ENCODE results near the gene CYP1A2. TPM values are rescaled to one million over a fixed set of nuclear protein-coding genes. Genes with fewer than 3 reads are reported as not detected.
"Not testable (repeated sequence)": the region's sequence is repeated elsewhere in the genome, so short reads cannot be mapped to it uniquely, and the experiment has no call there.

The CYP1A2 gene
- total and polyA plus RNA-seq, 2 experiments from 2014 or later = not detected

- H3K4me2 ChIP-seq (ENCODE audit: unreplicated experiment) = no peak overlapping the region
- in situ Hi-C loops (cut with MboI) = no loop called here
- H3K79me2 ChIP-seq (ENCODE audit: insufficient read depth) = peaks cover 81% of the 10 kb centered on the region
- no peaks in the 10 kb centered on the region for H3K27me3 ChIP-seq (replicated peaks; ENCODE audit: insufficient read depth)
- H3K4me1 ChIP-seq (ENCODE audit: insufficient read depth) = peaks cover 37% of the 10 kb centered on the region
- WGBS, 2 experiments (ENCODE audit: low coverage in 1 of 2, low lambda C conversion rate in 2 of 2, missing lambda C conversion rate in 2 of 2) = 83 to 92% methylated on average over 13 of the region's 13 CpGs
- no peaks in the 10 kb centered on the region for H3F3A ChIP-seq (ENCODE audit: insufficient read depth)
- H3K9me2 ChIP-seq (ENCODE audit: insufficient read depth) = no peaks in the 10 kb centered on the region
- no peaks in the 10 kb centered on the region for H3K36me3 ChIP-seq (ENCODE audit: low read depth)
- H3K9me3 ChIP-seq (ENCODE audit: low read depth) = no peaks in the 10 kb centered on the region
- TF ChIP-seq EZH2phosphoT487 (IDR thresholded peaks at IDR 0.05; ENCODE audit: insufficient read depth, low read depth) = no peak
- TF ChIP-seq EZH2 (IDR thresholded peaks at IDR 0.05; ENCODE audit: insufficient read depth, poor library complexity, severe bottlenecking) = no peak
- H4K20me1 ChIP-seq (ENCODE audit: insufficient read depth) = no peaks in the 10 kb centered on the region; the same call in 1 of the 2 replicates
- no peak overlapping the region for H2AFZ ChIP-seq
- no peak for DNase-seq
- no peak overlapping the region for H3K4me3 ChIP-seq
- no peak overlapping the region for H3K9ac ChIP-seq
- no peak overlapping the region for H3K27ac ChIP-seq
Measured at GRCh38 chr15:74785194-74786032, 36.8 kb downstream of the CYP1A2 start.

DNA sequence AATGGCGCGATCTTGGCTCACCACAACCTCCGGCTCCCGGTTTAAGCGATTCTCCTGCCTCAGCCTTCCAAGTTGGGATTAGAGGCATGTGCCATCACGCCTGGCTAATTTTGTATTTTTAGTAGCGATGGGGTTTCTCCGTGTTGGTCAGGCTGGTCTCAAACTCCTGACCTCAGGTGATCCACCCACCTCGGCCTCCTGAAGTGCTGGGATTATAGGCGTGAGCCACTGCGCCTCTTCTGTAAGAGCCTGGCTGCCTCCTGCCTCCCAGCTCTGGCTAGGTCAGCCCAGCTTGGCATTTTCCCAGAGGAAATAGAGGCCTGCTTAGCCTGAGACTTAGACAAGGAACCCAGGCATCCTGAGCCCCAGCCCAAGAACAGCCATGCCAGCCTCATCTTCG, 37.4 kb downstream of the CYP1A2 start:
- in situ Hi-C loops (cut with MboI) = not testable (repeated sequence)

GRCh38 chr15:74786551-74787165, 38.0 kb downstream of the CYP1A2 start:
- H3K9me3 ChIP-seq (ENCODE audit: low read depth) = no peaks in the 10 kb centered on the region
- no peak overlapping the region for H3K4me2 ChIP-seq (ENCODE audit: unreplicated experiment)
- H3K36me3 ChIP-seq (ENCODE audit: low read depth) = no peaks in the 10 kb centered on the region
- TF ChIP-seq EZH2phosphoT487 (IDR thresholded peaks at IDR 0.05; ENCODE audit: insufficient read depth, low read depth) (no peak), EZH2 (IDR thresholded peaks at IDR 0.05; ENCODE audit: insufficient read depth, poor library complexity, severe bottlenecking) (no peak)
- no peak overlapping the region for H3K9ac ChIP-seq
- WGBS, 2 experiments (ENCODE audit: low coverage in 1 of 2, low lambda C conversion rate in 2 of 2, missing lambda C conversion rate in 2 of 2) = 32 to 37% methylated on average over 4 to 7 of the region's 7 CpGs
- H3K79me2 ChIP-seq (ENCODE audit: insufficient read depth) = peaks cover 92% of the 10 kb centered on the region
- peaks cover 6% of the 10 kb centered on the region; the same call in 1 of the 2 replicates for H3F3A ChIP-seq (ENCODE audit: insufficient read depth)
- H4K20me1 ChIP-seq (ENCODE audit: insufficient read depth) = no peaks in the 10 kb centered on the region; the same call in 1 of the 2 replicates
- H3K9me2 ChIP-seq (ENCODE audit: insufficient read depth) = no peaks in the 10 kb centered on the region
- no peak overlapping the region for H2AFZ ChIP-seq
- peaks cover 38% of the 10 kb centered on the region for H3K4me1 ChIP-seq (ENCODE audit: insufficient read depth)
- in situ Hi-C loops (cut with MboI) = no loop called here
- no peaks in the 10 kb centered on the region for H3K27me3 ChIP-seq (replicated peaks; ENCODE audit: insufficient read depth)
- no peak overlapping the region for H3K27ac ChIP-seq
- no peak overlapping the region for H3K4me3 ChIP-seq
- DNase-seq = peak; percentile 32

More for the DNA sequence above, 37.4 kb downstream of the CYP1A2 start:
- peaks cover 87% of the 10 kb centered on the region for H3K79me2 ChIP-seq (ENCODE audit: insufficient read depth)
- WGBS, 2 experiments (ENCODE audit: low coverage in 1 of 2, low lambda C conversion rate in 2 of 2, missing lambda C conversion rate in 2 of 2) = 87 to 93% methylated on average over 12 of the region's 12 CpGs
- not testable (repeated sequence) for H3K9ac ChIP-seq; H3K36me3 ChIP-seq (ENCODE audit: low read depth); DNase-seq; H3K9me2 ChIP-seq (ENCODE audit: insufficient read depth); H3K27me3 ChIP-seq (replicated peaks; ENCODE audit: insufficient read depth); H3K9me3 ChIP-seq (ENCODE audit: low read depth); H3K4me2 ChIP-seq (ENCODE audit: unreplicated experiment); H3K4me3 ChIP-seq; H3F3A ChIP-seq (ENCODE audit: insufficient read depth); H3K27ac ChIP-seq; H2AFZ ChIP-seq; H4K20me1 ChIP-seq (ENCODE audit: insufficient read depth)
- peaks cover 42% of the 10 kb centered on the region for H3K4me1 ChIP-seq (ENCODE audit: insufficient read depth)

DNA sequence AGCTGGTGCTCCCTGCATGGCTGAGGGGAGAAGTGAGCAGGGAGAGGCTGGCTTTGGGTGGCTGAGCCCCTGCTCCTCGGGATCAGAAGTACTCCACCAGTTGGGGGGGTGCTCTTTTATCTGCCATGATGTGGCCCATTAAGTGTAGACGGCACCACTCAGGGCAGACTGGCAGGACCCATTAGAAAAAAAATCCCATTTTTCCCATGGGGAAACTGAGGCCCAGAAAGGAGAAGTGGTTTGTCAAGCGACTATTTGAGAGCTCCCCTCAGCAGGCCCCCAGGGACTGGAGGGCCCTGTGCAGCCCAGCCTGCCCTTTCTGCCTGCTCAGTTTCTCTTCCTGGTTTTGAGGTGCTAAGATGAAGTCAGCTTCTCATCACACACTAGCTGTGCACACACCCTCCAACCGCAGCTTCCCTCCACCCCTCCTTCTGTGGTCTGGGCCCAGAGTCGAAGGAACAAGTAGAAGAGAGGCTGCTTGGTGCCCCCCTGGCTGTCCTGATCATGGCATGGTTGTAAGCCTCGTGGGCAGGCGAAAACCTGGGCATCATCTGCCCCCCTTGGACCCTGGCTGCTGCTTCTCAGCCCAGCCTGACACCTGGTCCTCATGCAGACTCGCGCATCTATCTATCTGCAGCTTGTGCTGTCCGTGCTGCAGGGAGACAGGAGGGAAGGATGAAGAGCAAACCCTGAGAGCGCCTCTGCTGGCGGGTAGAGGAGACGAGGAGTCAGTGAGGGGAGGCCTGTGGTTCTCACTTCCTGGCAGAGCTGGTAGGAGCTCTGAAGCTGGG, 38.8 kb downstream of the CYP1A2 start:
- H3K4me3 ChIP-seq = no peak overlapping the region
- no peaks in the 10 kb centered on the region for H3K27me3 ChIP-seq (replicated peaks; ENCODE audit: insufficient read depth)
- H3K9me2 ChIP-seq (ENCODE audit: insufficient read depth) = no peaks in the 10 kb centered on the region
- peaks cover 99% of the 10 kb centered on the region for H3K79me2 ChIP-seq (ENCODE audit: insufficient read depth)
- in situ Hi-C loops (cut with MboI) = no loop called here
- no peaks in the 10 kb centered on the region for H3K9me3 ChIP-seq (ENCODE audit: low read depth)
- H4K20me1 ChIP-seq (ENCODE audit: insufficient read depth) = no peaks in the 10 kb centered on the region; the same call in 1 of the 2 replicates
- peaks cover 38% of the 10 kb centered on the region for H3K4me1 ChIP-seq (ENCODE audit: insufficient read depth)
- H2AFZ ChIP-seq = no peak overlapping the region
- no peak overlapping the region for H3K27ac ChIP-seq
- 61% methylated on average over 13 of the region's 13 CpGs for WGBS, 2 experiments (ENCODE audit: low coverage in 1 of 2, low lambda C conversion rate in 2 of 2, missing lambda C conversion rate in 2 of 2)
- H3K4me2 ChIP-seq (ENCODE audit: unreplicated experiment) = no peak overlapping the region
- no peak for TF ChIP-seq EZH2 (IDR thresholded peaks at IDR 0.05; ENCODE audit: insufficient read depth, poor library complexity, severe bottlenecking)
- TF ChIP-seq EZH2phosphoT487 (IDR thresholded peaks at IDR 0.05; ENCODE audit: insufficient read depth, low read depth) = no peak
- no peaks in the 10 kb centered on the region for H3K36me3 ChIP-seq (ENCODE audit: low read depth)
- DNase-seq = peak; percentile 74
- peaks cover 6% of the 10 kb centered on the region; the same call in 1 of the 2 replicates for H3F3A ChIP-seq (ENCODE audit: insufficient read depth)
- H3K9ac ChIP-seq = no peak overlapping the region

All from GM23248 (cell line).